ENCODE data around the gene KMT2D. TPM values are rescaled to one million over a fixed set of nuclear protein-coding genes. Genes with fewer than 3 reads are reported as not detected.

KMT2D gene
- total and polyA plus RNA-seq, 2 donors (not counting 3 experiments of a cell fraction or from before 2014, with no cell fraction given) = 15.1 to 120 TPM

DNA sequence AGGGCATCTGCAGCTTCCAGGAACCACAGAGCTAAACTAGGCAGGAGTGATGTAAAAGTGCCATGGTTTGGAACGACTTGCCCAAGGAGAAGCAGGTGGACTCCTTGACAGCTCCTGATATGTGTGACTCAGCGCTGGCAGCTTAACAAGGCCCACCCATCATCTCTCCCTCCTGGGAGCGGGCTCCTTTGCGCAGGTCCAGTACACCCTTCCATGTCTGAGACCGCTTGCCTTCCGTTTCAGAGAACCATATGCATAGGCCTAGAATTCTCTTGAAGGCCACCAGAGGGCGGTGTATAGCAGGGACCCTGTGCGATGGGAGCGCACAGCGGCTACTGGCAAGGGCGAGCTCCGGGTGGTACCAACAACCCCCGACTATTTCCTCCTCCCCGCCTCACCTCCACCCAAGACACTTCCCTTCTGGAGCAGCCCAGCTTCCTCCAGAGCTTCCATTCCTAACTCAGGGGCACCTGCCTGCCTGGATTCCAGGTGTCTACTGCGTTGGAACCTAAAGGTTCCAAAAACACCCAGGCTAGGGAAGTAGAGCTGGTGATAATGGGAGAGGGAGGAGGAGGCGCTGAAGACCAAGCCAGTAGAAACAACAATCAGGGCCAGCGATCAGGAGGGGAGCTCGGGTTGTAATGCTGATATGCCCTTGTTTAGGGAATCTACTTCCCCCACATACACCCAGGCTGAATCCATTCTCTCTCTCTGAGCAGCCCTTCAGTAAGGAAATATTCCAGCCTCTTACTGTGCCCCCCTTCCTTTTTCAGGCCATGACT, 27.7 kb upstream of the KMT2D start:
- no peaks in the 10 kb centered on the region for H3K9me3 ChIP-seq (replicated peaks; ENCODE audit: control insufficient read depth, insufficient read depth, low read length)
- H3K4me3 ChIP-seq (replicated peaks in 1 of 3; ENCODE audit: insufficient read depth in 1 of 3, low read depth in 1 of 3, low read length in 3 of 3) = no peak overlapping the region
- ChIA-PET POLR2A (interaction anchor here (0.6 to 1.5 kb wide), 8 partner anchors 10 to 100 kb away, joined by 3 to 12 read pairs (median 4); partner anchors contain the start of genes RHEBL1 and TUBA1B), CTCF (interaction anchor here (0.6 to 6.5 kb wide), 29 partner anchors 9 to 259 kb away, joined by 3 to 248 read pairs (median 7); partner anchors contain the start of genes LMBR1L, RHEBL1, TUBA1A and TUBA1B)
- H3K27me3 ChIP-seq (ENCODE audit: control insufficient read depth in 2 of 2, insufficient read depth in 2 of 2, low read length in 2 of 2) = no peaks in the 10 kb centered on the region
- H3K79me2 ChIP-seq (ENCODE audit: control insufficient read depth, insufficient read depth, low read length) = no peaks in the 10 kb centered on the region
- BruUV-seq (replicated peaks) = no TSS peak
- H4K20me1 ChIP-seq (replicated peaks; ENCODE audit: control insufficient read depth, extremely low read depth, insufficient read depth, low read length) = no peaks in the 10 kb centered on the region
- no peaks in the 10 kb centered on the region for H3K36me3 ChIP-seq (ENCODE audit: control insufficient read depth in 2 of 2, extremely low read depth in 1 of 2, insufficient read depth in 2 of 2, low read length in 2 of 2)
- no peak overlapping the region for H3K9ac ChIP-seq (replicated peaks; ENCODE audit: extremely low read depth, insufficient read depth, low read length)
- intact Hi-C loops (cut with micrococcal nuclease) = loop anchor here (1.0 to 2.0 kb wide), 4 partner anchors 10 to 147 kb away; partner anchors contain the start of gene TUBA1B
- TF ChIP-seq POLR2A (IDR thresholded peaks at IDR 0.05; ENCODE audit: low read depth, low read length) (no peak), GATA2 (IDR thresholded peaks at IDR 0.05; ENCODE audit: insufficient read depth, insufficient read length, low read depth, low read length) (no peak), CTCF (IDR thresholded peaks at IDR 0.05; ENCODE audit: extremely low read depth in 1 of 2, insufficient read depth in 1 of 2, low read depth in 1 of 2, low read length in 2 of 2) (peak; percentile 90 to 95), FOS (IDR thresholded peaks at IDR 0.05; ENCODE audit: borderline replicate concordance, insufficient read depth, low read length) (peak; percentile 31), MAX (IDR thresholded peaks at IDR 0.05; ENCODE audit: insufficient read depth, insufficient read length) (no peak), POLR2AphosphoS5 (IDR thresholded peaks at IDR 0.05; ENCODE audit: insufficient read depth, low read depth, low read length) (peak; percentile 38)
- FAIRE-seq (peak; percentile 99), DNase-seq (ENCODE audit: low read depth, low spot score) (peak; percentile 91)
- dilution Hi-C loops (cut with MboI; ENCODE audit: extremely low pct_ligation_motif_present, low sequenced_read_pairs) = no loop called here
- H2AFZ ChIP-seq (ENCODE audit: low read depth, low read length) = peak overlapping the region; percentile 64
- peaks cover 39% of the 10 kb centered on the region for H3K4me1 ChIP-seq (ENCODE audit: control insufficient read depth, extremely low read depth, insufficient read depth, low read length)
- H3K27ac ChIP-seq (ENCODE audit: insufficient read depth, low read depth, low read length) = no peak overlapping the region
- H3K9me1 ChIP-seq (replicated peaks; ENCODE audit: control insufficient read depth, extremely low read depth, insufficient read depth, low read length) = no peaks in the 10 kb centered on the region
- H3K4me2 ChIP-seq (ENCODE audit: insufficient read depth, low read length) = peak overlapping the region; percentile 18

Data from endothelial cell of umbilical vein (primary cell).